HG02840 (cell line): ENCODE measurements around the gene ASPHD2.
"Not testable (repeated sequence)": the region's sequence is repeated elsewhere in the genome, so short reads cannot be mapped to it uniquely, and the experiment has no call there.

Experiments
- ATAC-seq: cut with Tn5 transposase; IDR thresholded peaks from one replicate; pipeline ENCODE4 v1.9.1; 2021; ENCODE audit warnings: mild to moderate bottlenecking, moderate library complexity, moderate number of reproducible peaks; ENCODE audit not compliant: unreplicated experiment, low FRiP score

The ASPHD2 gene

GRCh38 chr22:26428515-26429457 is at the start of gene ASPHD2:
Gene ASPHD2 (plus strand): TSS chr22:26429260. CDS start chr22:26433616, 4,356 bp downstream.
- peak; percentile 63 for ATAC-seq

- ATAC-seq: no peak
These were observed 48.8 kb upstream of the ASPHD2 start for GRCh38 chr22:26380072-26380830.

GRCh38 chr22:26382782-26383181 is 46.3 kb upstream of the ASPHD2 start:
- no peak for ATAC-seq

GRCh38 chr22:26383968-26384556 is 45.0 kb upstream of the ASPHD2 start:
- no peak for ATAC-seq

GRCh38 chr22:26385164-26385563 is 43.9 kb upstream of the ASPHD2 start:
- ATAC-seq: no peak

- no peak for ATAC-seq
These were observed 39.9 kb upstream of the ASPHD2 start for GRCh38 chr22:26389125-26389524.

- ATAC-seq: no peak
These were observed 38.0 kb upstream of the ASPHD2 start for GRCh38 chr22:26391091-26391490.

GRCh38 chr22:26391623-26392022 is 37.4 kb upstream of the ASPHD2 start:
- ATAC-seq: no peak

- no peak for ATAC-seq
These were observed 35.1 kb upstream of the ASPHD2 start for GRCh38 chr22:26393929-26394328.

- no peak for ATAC-seq
These were observed 34.3 kb upstream of the ASPHD2 start for GRCh38 chr22:26394777-26395176.

GRCh38 chr22:26395926-26396325 is 33.1 kb upstream of the ASPHD2 start:
- no peak for ATAC-seq

- ATAC-seq: no peak
These were observed 30.3 kb upstream of the ASPHD2 start for GRCh38 chr22:26398741-26399153.

GRCh38 chr22:26399289-26399688 is 29.8 kb upstream of the ASPHD2 start:
- no peak for ATAC-seq

- ATAC-seq: no peak
These were observed 27.3 kb upstream of the ASPHD2 start for GRCh38 chr22:26401726-26402125.

GRCh38 chr22:26404851-26405421 is 24.1 kb upstream of the ASPHD2 start:
- ATAC-seq: no peak

- no peak for ATAC-seq
These were observed 22.9 kb upstream of the ASPHD2 start for GRCh38 chr22:26406118-26406517.

- not testable (repeated sequence) for ATAC-seq
These were observed 20.4 kb upstream of the ASPHD2 start for GRCh38 chr22:26408562-26409220.

GRCh38 chr22:26409719-26410335 is 19.2 kb upstream of the ASPHD2 start:
- no peak for ATAC-seq

GRCh38 chr22:26410386-26410785 is 18.7 kb upstream of the ASPHD2 start:
- ATAC-seq: no peak

GRCh38 chr22:26414347-26414746 is 14.7 kb upstream of the ASPHD2 start:
- ATAC-seq: no peak
